Gastroesophageal sphincter (tissue), 3 donors: ENCODE data around the gene TSPAN5.

Experiments used
- CTCF ChIP-seq, 4 experiments: fragments of 200-600 bp in 2 of 4; fragments of 450-650 bp in 2 of 4; sonication (generic) in 1 of 4; IDR thresholded peaks; one replicate each; pipeline ENCODE4 v1.5.1; 2017 to 2019; ENCODE audit warnings: antibody characterized with exemption in 4 of 4, mild to moderate bottlenecking in 2 of 4, moderate library complexity in 2 of 4
- EP300 ChIP-seq: sonication (generic); formaldehyde crosslinking; IDR thresholded peaks from one replicate; pipeline ENCODE4 v1.6.1; 2017; ENCODE audit warnings: antibody characterized with exemption, mild to moderate bottlenecking
- POLR2AphosphoS5 ChIP-seq: sonication (generic); formaldehyde crosslinking; IDR thresholded peaks from one replicate; pipeline ENCODE4 v1.6.1; 2017; ENCODE audit warnings: antibody characterized with exemption

- TF ChIP-seq CTCF (IDR thresholded peaks at IDR 0.05) (no peak), EP300 (no peak), POLR2AphosphoS5 (no peak)
These were observed 4.2 kb downstream of the TSPAN5 start for GRCh38 chr4:98653890-98654867.
